Measurements from ENCODE around the gene FRRS1L.
"Not testable (repeated sequence)": the region's sequence is repeated elsewhere in the genome, so short reads cannot be mapped to it uniquely, and the experiment has no call there.

Gene FRRS1L

GRCh38 chr9:109133533-109133932, 33.5 kb downstream of the FRRS1L start:
- no peak for DNase-seq (ENCODE audit: low read depth, low spot score)

GRCh38 chr9:109132567-109133021, 34.5 kb downstream of the FRRS1L start:
- DNase-seq (ENCODE audit: low read depth, low spot score), result no peak

GRCh38 chr9:109129470-109130197, 37.4 kb downstream of the FRRS1L start:
- DNase-seq (ENCODE audit: low read depth, low spot score), result no peak

- not testable (repeated sequence) for DNase-seq (ENCODE audit: low read depth, low spot score)
These were observed 40.4 kb downstream of the FRRS1L start for GRCh38 chr9:109126671-109127070.

GRCh38 chr9:109124121-109124520, 42.9 kb downstream of the FRRS1L start:
- no peak for DNase-seq (ENCODE audit: low read depth, low spot score)

GRCh38 chr9:109122726-109123621, 44.1 kb downstream of the FRRS1L start:
- no peak for DNase-seq (ENCODE audit: low read depth, low spot score)

- no peak for DNase-seq (ENCODE audit: low read depth, low spot score)
These were observed 45.7 kb downstream of the FRRS1L start for GRCh38 chr9:109121232-109121796.

GRCh38 chr9:109120204-109120789, 46.8 kb downstream of the FRRS1L start:
- no peak for DNase-seq (ENCODE audit: low read depth, low spot score)

- DNase-seq (ENCODE audit: low read depth, low spot score), result peak; percentile 88
These were observed 47.4 kb downstream of the FRRS1L start, which contains the start of gene TMEM245 for GRCh38 chr9:109119439-109120203. Gene TMEM245, minus strand, starts transcription at chr9:109119947. Its CDS starts 34 bp downstream, at chr9:109119913.

GRCh38 chr9:109118808-109119438, 48.1 kb downstream of the FRRS1L start:
- DNase-seq (ENCODE audit: low read depth, low spot score), result no peak

GRCh38 chr9:109117856-109118807, 48.9 kb downstream of the FRRS1L start:
- DNase-seq (ENCODE audit: low read depth, low spot score), result no peak

GRCh38 chr9:109115931-109116526, 51.0 kb downstream of the FRRS1L start:
- DNase-seq (ENCODE audit: low read depth, low spot score), result no peak

- no peak for DNase-seq (ENCODE audit: low read depth, low spot score)
These were observed 52.4 kb downstream of the FRRS1L start for GRCh38 chr9:109114670-109115069.

GRCh38 chr9:109113892-109114609, 53.0 kb downstream of the FRRS1L start:
- no peak for DNase-seq (ENCODE audit: low read depth, low spot score)

GRCh38 chr9:109113254-109113653, 53.8 kb downstream of the FRRS1L start:
- no peak for DNase-seq (ENCODE audit: low read depth, low spot score)

- no peak for DNase-seq (ENCODE audit: low read depth, low spot score)
These were observed 56.6 kb downstream of the FRRS1L start for GRCh38 chr9:109110329-109111021.

GRCh38 chr9:109109967-109110328, 57.1 kb downstream of the FRRS1L start:
- DNase-seq (ENCODE audit: low read depth, low spot score), result no peak

GRCh38 chr9:109108318-109108717, 58.7 kb downstream of the FRRS1L start:
- DNase-seq (ENCODE audit: low read depth, low spot score), result no peak

Data from activated naive CD8-positive, alpha-beta T cell treated with anti-CD3 and anti-CD28 coated beads, Interleukin-2, amount 50 U/mL, for 16 hours (primary cell).